CD4-positive, alpha-beta T cell (primary cell): Measurements from ENCODE around the gene RNU2-1. TPM values are rescaled to one million over a fixed set of nuclear protein-coding genes. Genes with fewer than 3 reads are reported as not detected.
"Not testable (repeated sequence)": the region's sequence is repeated elsewhere in the genome, so short reads cannot be mapped to it uniquely, and the experiment has no call there.

Experiments used
- ATAC-seq: fragments of 200-7000 bp; cut with Tn5 transposase; one replicate; pipeline ENCODE4 v1.10.0; 2022; ENCODE audit warnings: mild to moderate bottlenecking; ENCODE audit not compliant: poor library complexity
- CTCF ChIA-PET: fragments of 350-600 bp; sonication (Branson Sonifier 250); formaldehyde crosslinking; loops from one replicate; lab custom pipeline; 2021; ENCODE audit warnings: antibody characterized with exemption, inconsistent platforms; lab: Charles Lee
- POLR2A ChIA-PET: fragments of 350-600 bp; sonication (Branson Sonifier 250); formaldehyde crosslinking; loops from one replicate; lab custom pipeline; 2021; ENCODE audit warnings: antibody characterized with exemption, inconsistent platforms; lab: Charles Lee
- DNase-seq, 14 experiments: peaks; one replicate each; pipeline ENCODE4 v3.0.0-alpha.2; 2013 to 2020; ENCODE audit warnings: mixed read lengths in 2 of 14
- H3K27ac ChIP-seq, 2 donors: one replicate each; pipeline versions ENCODE4 v1.5.1 to v1.7.0; 2013; ENCODE audit warnings: low read length in 2 of 2, low read depth in 1 of 2, mild to moderate bottlenecking in 1 of 2
- H3K27me3 ChIP-seq, 2 experiments: 1 replicate in 1 of 2; 2 replicates in 1 of 2; pipeline versions ENCODE4 v1.6.1 to v1.7.0; 2013; ENCODE audit warnings: low read length in 2 of 2, control low read depth in 1 of 2, mild to moderate bottlenecking in 1 of 2, moderate library complexity in 1 of 2; ENCODE audit not compliant: insufficient read depth in 2 of 2, control insufficient read depth in 1 of 2
- H3K36me3 ChIP-seq: one replicate; pipeline ENCODE4 v1.6.1; 2013; ENCODE audit warnings: low read length, control low read depth; ENCODE audit not compliant: insufficient read depth
- H3K4me1 ChIP-seq: one replicate; pipeline ENCODE4 v1.6.1; 2013; ENCODE audit warnings: low read length, control low read depth; ENCODE audit not compliant: insufficient read depth
- H3K4me3 ChIP-seq: one replicate; pipeline ENCODE4 v1.5.1; 2013; ENCODE audit warnings: mild to moderate bottlenecking, low read length, moderate library complexity
- H3K9me3 ChIP-seq, 2 experiments: 1 replicate in 1 of 2; 2 replicates in 1 of 2; pipeline versions ENCODE4 v1.6.1 to v1.7.0; 2013; ENCODE audit warnings: low read length in 2 of 2, mild to moderate bottlenecking in 2 of 2, control low read depth in 1 of 2, moderate library complexity in 1 of 2; ENCODE audit not compliant: control insufficient read depth in 1 of 2, insufficient read depth in 1 of 2
- H3K27ac Mint-ChIP-seq: one replicate; pipeline ENCODE4 v1.8.0; 2020; ENCODE audit warnings: mixed read lengths
- H3K27me3 Mint-ChIP-seq: one replicate; pipeline ENCODE4 v1.8.0; 2021; ENCODE audit warnings: mixed read lengths
- H3K36me3 Mint-ChIP-seq: one replicate; pipeline ENCODE4 v1.8.0; 2021; ENCODE audit warnings: low read depth, mixed read lengths
- H3K4me1 Mint-ChIP-seq: one replicate; pipeline ENCODE4 v1.8.0; 2021; ENCODE audit warnings: low read depth, mixed read lengths
- H3K4me3 Mint-ChIP-seq: one replicate; pipeline ENCODE4 v1.8.0; 2020; ENCODE audit warnings: mild to moderate bottlenecking, mixed read lengths
- H3K9me3 Mint-ChIP-seq: one replicate; pipeline ENCODE4 v1.8.0; 2020; ENCODE audit warnings: mixed read lengths
- CTCF ChIP-seq: fragments of 200-600 bp; IDR thresholded peaks from one replicate; pipeline ENCODE4 v1.8.0; 2022; ENCODE audit warnings: antibody characterized with exemption, mild to moderate bottlenecking
- intact Hi-C, 2 experiments: fragments of 100-400 bp; cut with DNase I in 1 of 2; cut with micrococcal nuclease in 1 of 2; formaldehyde crosslinking; loops; one replicate each; pipeline versions ENCODE4 v1.15.1 to v1.9.0; 2023 to 2025; cut with DNase I, micrococcal nuclease
- total RNA-seq, 174 experiments: library from RNA in 2 of 174; stranded (reverse) in 2 of 174; gene quantifications; one replicate each; pipeline ENCODE4 v1.2.3 and lab custom pipeline; 2021 to 2026

Gene RNU2-1
- total RNA-seq, 2 experiments from 2014 or later = 5,534 to 5,951 TPM

- CTCF ChIA-PET = interaction anchor here (0.6 to 1.8 kb wide), 9 partner anchors 9 to 634 kb away, joined by 3 to 11 read pairs (median 4); partner anchors contain the start of genes NBR1, PSMC3IP and RPL27
- Histone ChIP-seq H3K27me3 (no peaks in the 10 kb centered on the region), H3K27ac (peak within 1 kb of the TSS; percentile 72 to 77), H3K36me3 (peaks cover 43% of the 10 kb centered on the region), H3K4me1 (peaks cover 22% of the 10 kb centered on the region), H3K4me3 (peak within 1 kb of the TSS; percentile 69), H3K9me3 (no peaks in the 10 kb centered on the region)
- peak; percentile 61 for TF ChIP-seq CTCF
- Mint-ChIP-seq H3K9me3 (no peaks in the 10 kb centered on the region), H3K36me3 (peaks cover 60% of the 10 kb centered on the region), H3K27ac (peak within 1 kb of the TSS; percentile 89), H3K4me3 (peak within 1 kb of the TSS; percentile 98), H3K4me1 (peaks cover 38% of the 10 kb centered on the region), H3K27me3 (no peaks in the 10 kb centered on the region)
- intact Hi-C loops = loop anchor here (1.0 to 5.0 kb wide), 8 partner anchors 40 to 271 kb away; partner anchors contain the start of genes NBR1 (in 2 of the 2), BRCA1 (in 1 of the 2), DHX8 (in 1 of the 2) and IFI35 (in 1 of the 2)
- DNase-seq = peak; percentile 56 to 88 (median 68)
- ATAC-seq = peak; percentile 90
- POLR2A ChIA-PET = interaction anchor here (0.5 to 3.5 kb wide), 18 partner anchors 11 to 963 kb away, joined by 3 to 78 read pairs (median 4); partner anchors contain the start of genes DHX8, NBR1, RPL27 and VAT1
These were observed 22.0 kb downstream of the RNU2-1 start, which contains the start of gene TMEM106A for GRCh38 chr17:43211480-43212402. Gene TMEM106A, plus strand, starts transcription at chr17:43211875. Its CDS starts 1,167 bp downstream, at chr17:43213042.

- no peak for ATAC-seq
- Histone ChIP-seq H3K4me1 (peaks cover 22% of the 10 kb centered on the region), H3K27ac (peak overlapping the region; percentile 51 to 77), H3K27me3 (no peaks in the 10 kb centered on the region), H3K9me3 (no peaks in the 10 kb centered on the region), H3K4me3 (peak overlapping the region; percentile 69), H3K36me3 (peaks cover 42% of the 10 kb centered on the region)
- peaks cover 64% of the 10 kb centered on the region for H3K36me3 Mint-ChIP-seq
- no peak for TF ChIP-seq CTCF
- ChIA-PET POLR2A (interaction anchor here (0.8 to 3.5 kb wide), 14 partner anchors 10 to 963 kb away, joined by 3 to 78 read pairs (median 5); partner anchors contain the start of gene NBR1), CTCF (interaction anchor here (0.8 to 1.8 kb wide), 6 partner anchors 9 to 634 kb away, joined by 3 to 11 read pairs (median 5); partner anchors contain the start of genes NBR1 and PSMC3IP)
- H3K4me1 Mint-ChIP-seq = peaks cover 37% of the 10 kb centered on the region
- H3K27ac Mint-ChIP-seq = peak overlapping the region; percentile 89
- no peak for DNase-seq
- intact Hi-C loops = loop anchor here (1.0 to 5.0 kb wide), 6 partner anchors 40 to 204 kb away; partner anchors contain the start of genes NBR1 (in 2 of the 2), BRCA1 (in 1 of the 2), IFI35 (in 1 of the 2) and VAT1 (in 1 of the 2)
- H3K9me3 Mint-ChIP-seq = no peaks in the 10 kb centered on the region
- no peaks in the 10 kb centered on the region for H3K27me3 Mint-ChIP-seq
- H3K4me3 Mint-ChIP-seq = peak overlapping the region; percentile 98
These were observed 22.7 kb downstream of the RNU2-1 start for GRCh38 chr17:43211123-43211479.

GRCh38 chr17:43210576-43210975, 23.2 kb downstream of the RNU2-1 start:
- H3K9me3 ChIP-seq = no peaks in the 10 kb centered on the region
- H3K4me1 Mint-ChIP-seq = peaks cover 37% of the 10 kb centered on the region
- ChIA-PET POLR2A (interaction anchor here (1.0 to 3.0 kb wide), 6 partner anchors 37 to 178 kb away, joined by 3 to 49 read pairs (median 14); partner anchors contain the start of gene NBR1), CTCF (no interaction called here)
- H3K4me3 ChIP-seq = peak overlapping the region; percentile 69
- no peak for DNase-seq
- H3K27ac Mint-ChIP-seq = peak overlapping the region; percentile 89
- peaks cover 62% of the 10 kb centered on the region for H3K36me3 Mint-ChIP-seq
- intact Hi-C loops = loop anchor here (2.0 to 5.0 kb wide), 5 partner anchors 40 to 204 kb away; partner anchors contain the start of genes BRCA1 (in 1 of the 2), IFI35 (in 1 of the 2), NBR1 (in 1 of the 2) and VAT1 (in 1 of the 2)
- H3K27me3 Mint-ChIP-seq = no peaks in the 10 kb centered on the region
- peak overlapping the region in 1 of 2 donors; percentile 77 for H3K27ac ChIP-seq
- no peaks in the 10 kb centered on the region for H3K9me3 Mint-ChIP-seq
- H3K36me3 ChIP-seq = peaks cover 37% of the 10 kb centered on the region
- TF ChIP-seq CTCF = no peak
- H3K4me3 Mint-ChIP-seq = peak overlapping the region; percentile 98
- no peak for ATAC-seq
- peaks cover 22% of the 10 kb centered on the region for H3K4me1 ChIP-seq
- no peaks in the 10 kb centered on the region for H3K27me3 ChIP-seq

- H3K4me3 Mint-ChIP-seq, ATAC-seq, H3K9me3 Mint-ChIP-seq, H3K27ac Mint-ChIP-seq, H3K9me3 ChIP-seq, POLR2A ChIA-PET, H3K27ac ChIP-seq, H3K4me3 ChIP-seq, H3K27me3 ChIP-seq, H3K4me1 ChIP-seq, H3K27me3 Mint-ChIP-seq, DNase-seq, H3K4me1 Mint-ChIP-seq: not testable (repeated sequence)
- CTCF ChIA-PET = interaction anchor here (1.4 kb wide), 1 partner anchor 9 kb away, joined by 4 read pairs; the partner anchor contains the start of gene TMEM106A
- H3K36me3 ChIP-seq = peaks cover 80% of the 10 kb centered on the region
- peaks cover 78% of the 10 kb centered on the region for H3K36me3 Mint-ChIP-seq
- intact Hi-C loops = loop anchor here in 1 of 2 experiments (10.0 kb wide), 1 partner anchor 358 kb away; the partner anchor contains the start of gene AOC2
These were observed 30.8 kb downstream of the RNU2-1 start for GRCh38 chr17:43203013-43203412.
